ENCODE data around the gene LRCH3. TPM values are rescaled to one million over a fixed set of nuclear protein-coding genes. Genes with fewer than 3 reads are reported as not detected.

The LRCH3 gene
- polyA plus RNA-seq, 1 donor from 2014 or later = 41.4 TPM

- Histone ChIP-seq H3K4me3 (ENCODE audit: low read length) (peak overlapping the region; percentile 95), H2AFZ (ENCODE audit: low read depth, low read length) (no peak overlapping the region), H4K20me1 (ENCODE audit: insufficient read depth) (peaks cover 13% of the 10 kb centered on the region), H3K4me2 (ENCODE audit: low read length) (peak overlapping the region; percentile 42), H3K9ac (ENCODE audit: low read length) (no peak overlapping the region), H3K27ac (ENCODE audit: low read length) (peak overlapping the region; percentile 11), H3K79me2 (replicated peaks; ENCODE audit: insufficient read depth, low read length) (peaks cover 61% of the 10 kb centered on the region), H3F3A (ENCODE audit: insufficient read depth, low read length, poor library complexity, severe bottlenecking) (peaks cover 7% of the 10 kb centered on the region), H3K9me3 (ENCODE audit: low read length) (no peaks in the 10 kb centered on the region), H3K9me2 (ENCODE audit: insufficient read depth, low read length) (no peaks in the 10 kb centered on the region), H3K27me3 (ENCODE audit: insufficient read depth, low read depth, low read length) (no peaks in the 10 kb centered on the region), H3K36me3 (ENCODE audit: insufficient read depth, low read length) (no peaks in the 10 kb centered on the region)
- no peak for TF ChIP-seq EZH2 (IDR thresholded peaks at IDR 0.05; ENCODE audit: borderline replicate concordance, insufficient read depth, low read length, poor library complexity, severe bottlenecking)
- TF ChIP-seq RAD21 (conservative IDR thresholded peaks at IDR 0.05) = no peak
- no peak for TF ChIP-seq REST (IDR thresholded peaks at IDR 0.05; ENCODE audit: borderline replicate concordance)
- no peak for TF ChIP-seq SMC3 (conservative IDR thresholded peaks at IDR 0.05; ENCODE audit: poor library complexity)
- TF ChIP-seq TAF1 (IDR thresholded peaks at IDR 0.05; ENCODE audit: low read depth) = no peak
- TF ChIP-seq EP300 (conservative IDR thresholded peaks at IDR 0.05; ENCODE audit: poor library complexity, severe bottlenecking) = no peak
Measured at GRCh38 chr3:197752107-197752506, 38.9 kb upstream of the LRCH3 start.

- Histone ChIP-seq H3K79me2 (replicated peaks; ENCODE audit: insufficient read depth, low read length) (peaks cover 70% of the 10 kb centered on the region), H3K4me3 (ENCODE audit: low read length) (peak overlapping the region; percentile 95), H3K9me3 (ENCODE audit: low read length) (no peaks in the 10 kb centered on the region), H3K27me3 (ENCODE audit: insufficient read depth, low read depth, low read length) (no peaks in the 10 kb centered on the region), H3K36me3 (ENCODE audit: insufficient read depth, low read length) (no peaks in the 10 kb centered on the region), H3F3A (ENCODE audit: insufficient read depth, low read length, poor library complexity, severe bottlenecking) (peaks cover 7% of the 10 kb centered on the region), H3K27ac (ENCODE audit: low read length) (no peak overlapping the region), H2AFZ (ENCODE audit: low read depth, low read length) (no peak overlapping the region), H4K20me1 (ENCODE audit: insufficient read depth) (peaks cover 13% of the 10 kb centered on the region), H3K4me2 (ENCODE audit: low read length) (no peak overlapping the region), H3K9me2 (ENCODE audit: insufficient read depth, low read length) (no peaks in the 10 kb centered on the region), H3K9ac (ENCODE audit: low read length) (no peak overlapping the region)
- TF ChIP-seq CTCF (IDR thresholded peaks at IDR 0.05; ENCODE audit: poor library complexity, severe bottlenecking) (peak; percentile 29), POLR2AphosphoS5 (IDR thresholded peaks at IDR 0.05) (no peak), REST (IDR thresholded peaks at IDR 0.05; ENCODE audit: borderline replicate concordance) (no peak)
Measured at GRCh38 chr3:197753263-197753662, 37.8 kb upstream of the LRCH3 start.

Data from neural cell (in vitro differentiated cells).